ENCODE data around the gene FBXW4.

The FBXW4 gene

DNA sequence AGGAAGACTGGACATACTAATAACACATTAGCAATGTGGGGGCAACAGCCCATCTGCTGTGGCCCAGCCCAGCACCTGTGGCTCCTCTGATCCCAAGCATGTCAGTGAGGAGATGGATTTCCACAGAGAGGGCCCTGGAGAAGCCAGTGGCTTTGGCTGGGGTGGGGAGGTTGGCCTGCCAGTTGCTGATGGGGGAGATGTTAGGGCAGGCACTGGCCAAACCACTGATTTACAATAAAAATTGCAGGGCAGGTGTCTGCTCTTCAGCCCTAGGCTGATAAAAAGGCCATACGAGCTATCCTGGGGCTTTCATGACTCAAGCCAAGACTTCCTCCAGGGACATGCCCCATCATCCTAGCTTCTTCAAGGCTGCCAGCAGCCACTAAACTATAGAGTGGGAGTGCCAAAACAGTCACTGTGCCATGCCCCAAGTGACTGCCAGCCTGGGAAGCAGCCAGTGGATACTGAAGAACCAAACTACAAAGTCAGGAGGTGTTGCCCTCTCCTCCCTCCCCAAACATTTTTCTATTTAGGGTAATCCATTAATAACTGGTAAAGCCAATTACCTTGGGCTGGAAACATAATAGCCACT, 69.1 kb downstream of the FBXW4 start:
- ChIA-PET CTCF (no interaction called here), POLR2A (no interaction called here)
- TF ChIP-seq ZNF384 (IDR thresholded peaks at IDR 0.05) = no peak
- no peak for TF ChIP-seq L3MBTL2 (conservative IDR thresholded peaks at IDR 0.05)
- TF ChIP-seq ARNT (IDR thresholded peaks at IDR 0.05) = no peak
- TF ChIP-seq NFRKB (IDR thresholded peaks at IDR 0.05) = no peak
- DNase-seq (ENCODE audit: extremely low spot score) = no peak

DNA sequence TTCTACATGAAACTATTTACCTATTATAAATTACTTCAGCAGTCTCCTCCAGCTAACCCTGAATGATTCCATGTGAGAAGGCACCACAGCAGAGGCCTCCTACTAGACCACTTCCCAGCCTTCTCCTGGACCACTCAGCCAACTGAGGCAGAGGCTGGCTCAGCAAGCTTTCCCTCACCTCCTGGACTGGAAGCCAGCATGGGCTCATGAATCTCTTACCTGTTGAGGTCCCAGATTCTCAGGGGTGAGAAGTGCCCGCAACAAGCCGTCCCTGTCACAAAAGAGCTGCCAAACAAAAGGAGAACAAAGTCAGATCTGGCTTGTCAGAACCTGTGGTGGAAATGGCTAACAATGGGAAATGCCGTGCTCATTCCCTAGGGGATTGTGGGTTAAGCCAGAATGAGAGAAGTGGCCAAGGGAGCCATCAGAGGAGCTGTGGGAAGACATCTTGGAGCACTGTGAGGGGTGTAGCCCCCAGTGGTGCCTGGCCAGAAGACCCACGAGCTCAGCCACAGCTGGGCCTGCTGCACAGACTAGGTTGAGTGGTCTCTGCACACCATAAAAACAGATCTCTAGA, 70.4 kb downstream of the FBXW4 start:
- CTCF ChIA-PET = no interaction called here
- POLR2A ChIA-PET = no interaction called here
- DNase-seq (ENCODE audit: extremely low spot score) = no peak
- TF ChIP-seq FOXM1 (IDR thresholded peaks at IDR 0.05; ENCODE audit: borderline replicate concordance) (no peak), ZNF384 (IDR thresholded peaks at IDR 0.05) (no peak), BHLHE40 (IDR thresholded peaks at IDR 0.05; ENCODE audit: borderline replicate concordance) (no peak), HDGF (IDR thresholded peaks at IDR 0.05; ENCODE audit: borderline replicate concordance) (no peak), LEF1 (IDR thresholded peaks at IDR 0.05; ENCODE audit: borderline replicate concordance) (no peak), ARNT (IDR thresholded peaks at IDR 0.05) (no peak)

DNA sequence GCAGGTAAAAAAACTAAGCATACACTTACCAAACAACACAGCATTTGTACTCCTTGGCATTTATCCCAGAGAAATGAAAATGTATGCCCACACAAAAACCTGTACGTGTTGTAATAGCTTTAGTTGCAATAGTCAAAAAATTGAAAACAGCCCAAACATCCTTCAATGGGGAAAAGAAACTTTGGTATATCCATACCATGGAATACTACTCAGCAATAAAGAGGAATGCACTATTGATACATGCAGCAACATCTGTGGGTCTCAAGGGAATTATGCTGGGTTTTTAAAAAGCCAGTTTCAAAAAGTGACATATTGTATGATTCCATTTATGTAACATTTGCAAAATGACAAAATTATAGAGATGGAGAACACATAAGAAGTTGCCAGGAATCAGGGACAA, 71.4 kb downstream of the FBXW4 start:
- no peak for DNase-seq (ENCODE audit: extremely low spot score)
- CTCF ChIA-PET = no interaction called here
- POLR2A ChIA-PET = interaction anchor here (1.1 kb wide), 1 partner anchor 9 kb away, joined by 3 read pairs; no protein-coding TSS in a partner anchor
- TF ChIP-seq BHLHE40 (IDR thresholded peaks at IDR 0.05; ENCODE audit: borderline replicate concordance) = no peak
- TF ChIP-seq TARDBP (IDR thresholded peaks at IDR 0.05) = no peak

DNA sequence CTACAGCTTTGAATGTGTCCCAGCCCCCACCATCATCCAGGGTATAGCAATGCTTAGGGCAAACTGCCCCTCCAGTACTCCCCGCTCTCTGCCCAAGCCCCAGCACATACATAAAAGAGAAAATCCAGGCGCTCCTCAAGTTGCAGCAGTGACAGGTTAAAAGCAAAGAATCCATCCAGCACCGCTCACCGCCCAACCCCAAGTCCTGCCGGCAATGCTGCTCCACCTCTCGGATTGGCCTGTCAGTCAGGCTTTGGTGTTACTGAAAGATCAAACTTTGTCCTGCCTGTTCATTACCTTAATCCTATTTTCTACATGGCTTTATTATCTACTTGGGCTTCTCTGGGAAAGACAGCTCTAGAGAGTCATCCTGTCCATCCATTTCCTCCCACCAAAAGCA, 75.0 kb downstream of the FBXW4 start:
- ChIA-PET POLR2A (no interaction called here), CTCF (no interaction called here)
- DNase-seq (ENCODE audit: extremely low spot score) = no peak
- TF ChIP-seq, protein P1, sequence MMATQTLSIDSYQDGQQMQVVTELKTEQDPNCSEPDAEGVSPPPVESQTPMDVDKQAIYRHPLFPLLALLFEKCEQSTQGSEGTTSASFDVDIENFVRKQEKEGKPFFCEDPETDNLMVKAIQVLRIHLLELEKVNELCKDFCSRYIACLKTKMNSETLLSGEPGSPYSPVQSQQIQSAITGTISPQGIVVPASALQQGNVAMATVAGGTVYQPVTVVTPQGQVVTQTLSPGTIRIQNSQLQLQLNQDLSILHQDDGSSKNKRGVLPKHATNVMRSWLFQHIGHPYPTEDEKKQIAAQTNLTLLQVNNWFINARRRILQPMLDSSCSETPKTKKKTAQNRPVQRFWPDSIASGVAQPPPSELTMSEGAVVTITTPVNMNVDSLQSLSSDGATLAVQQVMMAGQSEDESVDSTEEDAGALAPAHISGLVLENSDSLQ (IDR thresholded peaks at IDR 0.05) = no peak
- no peak for TF ChIP-seq TARDBP (IDR thresholded peaks at IDR 0.05)
- TF ChIP-seq FOXK2 (IDR thresholded peaks at IDR 0.05) = no peak
- TF ChIP-seq HDGF (IDR thresholded peaks at IDR 0.05; ENCODE audit: borderline replicate concordance) = no peak
- no peak for TF ChIP-seq CTBP1 (IDR thresholded peaks at IDR 0.05; ENCODE audit: borderline replicate concordance)
- TF ChIP-seq L3MBTL2 (conservative IDR thresholded peaks at IDR 0.05) = no peak
- TF ChIP-seq NFRKB (IDR thresholded peaks at IDR 0.05) = no peak
- TF ChIP-seq ELF4 (IDR thresholded peaks at IDR 0.05) = no peak
- no peak for TF ChIP-seq FOXM1 (IDR thresholded peaks at IDR 0.05; ENCODE audit: borderline replicate concordance)
- TF ChIP-seq LEF1 (IDR thresholded peaks at IDR 0.05; ENCODE audit: borderline replicate concordance) = no peak
- TF ChIP-seq SP1 (IDR thresholded peaks at IDR 0.05) = no peak
- no peak for TF ChIP-seq SUZ12 (IDR thresholded peaks at IDR 0.05)
- TF ChIP-seq ZNF384 (IDR thresholded peaks at IDR 0.05) = no peak
- TF ChIP-seq FOXA1 (IDR thresholded peaks at IDR 0.05) = no peak
- TF ChIP-seq ARNT (IDR thresholded peaks at IDR 0.05) = no peak
- no peak for TF ChIP-seq BHLHE40 (IDR thresholded peaks at IDR 0.05; ENCODE audit: borderline replicate concordance)

DNA sequence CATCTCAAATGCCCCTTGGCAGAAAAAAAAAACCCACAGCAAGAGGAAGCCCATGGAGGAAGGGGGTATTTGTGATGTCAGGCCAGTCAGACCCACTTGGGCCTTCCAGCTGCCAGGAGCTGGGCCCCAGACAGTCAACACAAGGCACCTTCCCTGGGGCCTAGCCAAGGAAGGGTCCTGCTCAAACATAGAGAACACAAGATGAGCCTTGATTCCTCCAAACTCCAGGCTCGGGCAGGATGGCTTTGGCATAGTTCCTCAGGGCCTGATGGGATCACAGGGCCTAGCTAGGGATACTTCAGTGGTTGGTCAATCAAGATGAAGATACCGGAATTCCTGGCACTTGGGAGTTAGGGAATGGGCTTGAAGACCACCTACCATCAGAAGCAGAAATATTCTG, 76.1 kb downstream of the FBXW4 start:
- POLR2A ChIA-PET = no interaction called here

DNA sequence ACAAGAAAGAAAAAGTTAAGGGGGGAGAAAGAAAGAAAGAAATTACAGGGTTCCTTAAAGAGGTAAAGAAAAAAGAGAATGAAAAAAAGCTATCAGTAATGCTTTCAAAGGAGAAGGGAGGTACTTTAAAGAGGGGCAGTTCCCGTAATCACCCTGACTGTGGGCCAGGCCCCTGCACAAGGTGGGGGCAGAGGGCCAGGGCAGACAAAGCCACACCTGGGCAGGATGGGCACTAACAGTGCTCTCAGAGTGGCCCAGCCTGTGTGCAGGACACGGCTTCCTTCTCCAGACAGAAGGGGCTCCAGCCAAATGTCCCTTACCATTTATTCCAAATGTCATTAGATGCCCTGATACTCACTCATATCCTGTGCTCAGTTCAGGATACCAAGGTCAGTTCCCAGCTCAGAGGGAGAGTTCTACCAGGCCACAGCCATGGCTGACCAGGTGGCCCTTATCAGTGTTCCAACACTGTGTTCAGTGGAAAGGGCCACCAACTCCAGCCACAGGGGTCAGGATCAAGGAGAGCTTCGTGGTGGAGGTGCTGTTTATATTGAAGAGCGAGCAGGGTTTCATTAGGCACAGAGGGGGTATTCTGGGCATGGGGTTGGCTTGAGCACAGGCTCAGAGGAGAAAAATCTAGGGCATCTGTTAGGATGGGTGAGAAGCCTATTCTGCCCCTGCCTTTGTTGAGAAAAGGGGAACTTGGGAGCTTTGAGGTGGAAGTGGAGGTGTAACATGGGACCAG, 77.0 kb downstream of the FBXW4 start:
- CTCF ChIA-PET = interaction anchor here (0.7 kb wide), 1 partner anchor 15 kb away, joined by 5 read pairs; no protein-coding TSS in a partner anchor
- no peak for DNase-seq (ENCODE audit: extremely low spot score)
- POLR2A ChIA-PET = interaction anchor here (0.5 kb wide), 1 partner anchor 279 kb away, joined by 3 read pairs; no protein-coding TSS in a partner anchor
- no peak for TF ChIP-seq NFRKB (IDR thresholded peaks at IDR 0.05)
- TF ChIP-seq FOXM1 (IDR thresholded peaks at IDR 0.05; ENCODE audit: borderline replicate concordance) = no peak
- TF ChIP-seq FOXK2 (IDR thresholded peaks at IDR 0.05) = no peak
- no peak for TF ChIP-seq ELF4 (IDR thresholded peaks at IDR 0.05)
- no peak for TF ChIP-seq ZNF384 (IDR thresholded peaks at IDR 0.05)
- TF ChIP-seq BHLHE40 (IDR thresholded peaks at IDR 0.05; ENCODE audit: borderline replicate concordance) = no peak
- TF ChIP-seq CTBP1 (IDR thresholded peaks at IDR 0.05; ENCODE audit: borderline replicate concordance) = no peak
- TF ChIP-seq SUZ12 (IDR thresholded peaks at IDR 0.05) = no peak
- TF ChIP-seq HDGF (IDR thresholded peaks at IDR 0.05; ENCODE audit: borderline replicate concordance) = no peak
- no peak for TF ChIP-seq L3MBTL2 (conservative IDR thresholded peaks at IDR 0.05)
- no peak for TF ChIP-seq TARDBP (IDR thresholded peaks at IDR 0.05)
- TF ChIP-seq LEF1 (IDR thresholded peaks at IDR 0.05; ENCODE audit: borderline replicate concordance) = no peak
- TF ChIP-seq SP1 (IDR thresholded peaks at IDR 0.05) = no peak

More for the DNA sequence above, 76.1 kb downstream of the FBXW4 start:
- CTCF ChIA-PET = interaction anchor here (0.7 kb wide), 1 partner anchor 16 kb away, joined by 5 read pairs; no protein-coding TSS in a partner anchor
- DNase-seq (ENCODE audit: extremely low spot score) = no peak
- no peak for TF ChIP-seq ELF4 (IDR thresholded peaks at IDR 0.05)
- TF ChIP-seq NFRKB (IDR thresholded peaks at IDR 0.05) = no peak
- TF ChIP-seq BHLHE40 (IDR thresholded peaks at IDR 0.05; ENCODE audit: borderline replicate concordance) = no peak
- TF ChIP-seq ZNF384 (IDR thresholded peaks at IDR 0.05) = no peak
- TF ChIP-seq ARNT (IDR thresholded peaks at IDR 0.05) = no peak
- TF ChIP-seq HDGF (IDR thresholded peaks at IDR 0.05; ENCODE audit: borderline replicate concordance) = no peak
- TF ChIP-seq CTBP1 (IDR thresholded peaks at IDR 0.05; ENCODE audit: borderline replicate concordance) = no peak
- TF ChIP-seq FOXM1 (IDR thresholded peaks at IDR 0.05; ENCODE audit: borderline replicate concordance) = no peak
- TF ChIP-seq SUZ12 (IDR thresholded peaks at IDR 0.05) = no peak
- no peak for TF ChIP-seq TARDBP (IDR thresholded peaks at IDR 0.05)
- no peak for TF ChIP-seq LEF1 (IDR thresholded peaks at IDR 0.05; ENCODE audit: borderline replicate concordance)
- TF ChIP-seq SP1 (IDR thresholded peaks at IDR 0.05) = no peak
- no peak for TF ChIP-seq FOXA1 (IDR thresholded peaks at IDR 0.05)
- TF ChIP-seq, protein P1 (IDR thresholded peaks at IDR 0.05) = no peak
- TF ChIP-seq FOXK2 (IDR thresholded peaks at IDR 0.05) = no peak

All from HEK293T (cell line).